ENCODE data around the gene COG7. TPM values are rescaled to one million over a fixed set of nuclear protein-coding genes. Genes with fewer than 3 reads are reported as not detected.
"Not testable (repeated sequence)": the region's sequence is repeated elsewhere in the genome, so short reads cannot be mapped to it uniquely, and the experiment has no call there.

COG7 gene
- total RNA-seq, 2 donors from 2014 or later: 9.0 to 11.2 TPM

DNA sequence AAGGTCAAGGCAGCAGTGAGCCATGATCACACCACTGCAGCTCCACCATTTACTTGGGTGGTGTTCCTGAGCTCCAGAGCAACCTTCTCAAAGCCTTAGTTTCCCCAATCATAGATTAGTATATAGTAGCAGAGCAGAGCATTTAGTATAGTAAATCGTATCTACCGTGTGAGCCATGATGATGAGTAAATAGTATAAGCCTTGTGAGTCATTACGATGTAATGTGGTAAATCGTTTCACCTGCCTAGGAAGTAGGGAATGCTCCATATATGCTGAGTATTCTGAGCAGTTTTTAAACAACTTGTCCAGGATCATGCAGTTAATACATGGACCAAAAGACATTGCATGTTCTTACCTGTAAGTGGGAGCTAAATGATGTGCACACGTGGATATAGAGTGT is 84.5 kb downstream of the COG7 start:
- DNase-seq (ENCODE audit: low spot score): no peak
- Histone ChIP-seq H3K27ac (no peak overlapping the region), H3K4me3 (no peak overlapping the region), H3K36me3 (no peaks in the 10 kb centered on the region), H3K4me1 (no peaks in the 10 kb centered on the region), H3K9me3 (no peaks in the 10 kb centered on the region), H3K27me3 (no peaks in the 10 kb centered on the region)
- TF ChIP-seq, protein P1, sequence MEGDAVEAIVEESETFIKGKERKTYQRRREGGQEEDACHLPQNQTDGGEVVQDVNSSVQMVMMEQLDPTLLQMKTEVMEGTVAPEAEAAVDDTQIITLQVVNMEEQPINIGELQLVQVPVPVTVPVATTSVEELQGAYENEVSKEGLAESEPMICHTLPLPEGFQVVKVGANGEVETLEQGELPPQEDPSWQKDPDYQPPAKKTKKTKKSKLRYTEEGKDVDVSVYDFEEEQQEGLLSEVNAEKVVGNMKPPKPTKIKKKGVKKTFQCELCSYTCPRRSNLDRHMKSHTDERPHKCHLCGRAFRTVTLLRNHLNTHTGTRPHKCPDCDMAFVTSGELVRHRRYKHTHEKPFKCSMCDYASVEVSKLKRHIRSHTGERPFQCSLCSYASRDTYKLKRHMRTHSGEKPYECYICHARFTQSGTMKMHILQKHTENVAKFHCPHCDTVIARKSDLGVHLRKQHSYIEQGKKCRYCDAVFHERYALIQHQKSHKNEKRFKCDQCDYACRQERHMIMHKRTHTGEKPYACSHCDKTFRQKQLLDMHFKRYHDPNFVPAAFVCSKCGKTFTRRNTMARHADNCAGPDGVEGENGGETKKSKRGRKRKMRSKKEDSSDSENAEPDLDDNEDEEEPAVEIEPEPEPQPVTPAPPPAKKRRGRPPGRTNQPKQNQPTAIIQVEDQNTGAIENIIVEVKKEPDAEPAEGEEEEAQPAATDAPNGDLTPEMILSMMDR (IDR thresholded peaks at IDR 0.05): no peak

DNA sequence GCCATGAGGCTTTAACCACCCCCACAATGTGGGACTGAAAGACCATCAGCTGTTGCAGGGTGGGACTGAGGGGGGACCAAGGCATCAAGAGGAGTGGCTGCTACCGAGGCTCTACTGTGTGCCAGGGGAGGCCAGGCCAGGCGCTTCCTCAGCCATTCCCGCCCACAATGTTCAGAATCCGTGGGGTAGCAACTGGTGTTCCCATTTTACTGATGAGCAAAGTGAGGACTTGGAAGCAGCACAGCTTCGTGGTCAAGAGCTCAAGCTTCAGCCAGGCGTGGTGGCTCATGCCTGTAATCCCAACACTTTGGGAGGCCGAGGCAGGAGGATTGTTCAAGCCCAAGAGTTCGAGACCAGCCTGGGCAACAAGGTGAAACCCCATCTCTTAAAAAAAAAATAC is 85.0 kb downstream of the COG7 start:
- DNase-seq (ENCODE audit: low spot score): no peak
- H3K27ac ChIP-seq: no peak overlapping the region
- no peak overlapping the region for H3K4me3 ChIP-seq
- TF ChIP-seq, protein P1 (IDR thresholded peaks at IDR 0.05): no peak
- H3K4me1 ChIP-seq: no peaks in the 10 kb centered on the region
- no peaks in the 10 kb centered on the region for H3K36me3 ChIP-seq
- no peaks in the 10 kb centered on the region for H3K27me3 ChIP-seq
- H3K9me3 ChIP-seq: no peaks in the 10 kb centered on the region

DNA sequence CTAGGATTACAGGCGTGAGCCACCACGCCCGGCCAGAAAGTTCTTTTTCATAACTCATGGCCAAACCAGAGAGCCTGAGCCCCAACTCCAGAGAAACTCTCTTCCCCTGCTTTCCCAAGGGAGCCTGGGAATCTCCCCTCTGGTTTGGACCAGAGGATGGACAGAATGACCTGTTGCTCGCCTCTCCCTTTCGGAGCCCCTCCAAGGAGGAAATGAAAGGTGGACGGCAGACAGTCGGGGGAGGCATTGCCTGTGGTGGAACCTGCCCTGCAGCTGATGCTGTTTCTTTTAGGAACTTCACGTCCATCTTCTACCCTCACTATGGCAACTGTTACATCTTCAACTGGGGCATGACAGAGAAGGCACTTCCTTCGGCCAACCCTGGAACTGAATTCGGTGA is 85.4 kb downstream of the COG7 start:
- H3K4me3 ChIP-seq: no peak overlapping the region
- H3K4me1 ChIP-seq: peaks cover 0 to 4% of the 10 kb centered on the region in 2 donors
- H3K36me3 ChIP-seq: no peaks in the 10 kb centered on the region
- no peaks in the 10 kb centered on the region for H3K27me3 ChIP-seq
- TF ChIP-seq, protein P1 (IDR thresholded peaks at IDR 0.05): no peak
- no peak overlapping the region for H3K27ac ChIP-seq
- DNase-seq (ENCODE audit: low spot score): no peak
- no peaks in the 10 kb centered on the region for H3K9me3 ChIP-seq

DNA sequence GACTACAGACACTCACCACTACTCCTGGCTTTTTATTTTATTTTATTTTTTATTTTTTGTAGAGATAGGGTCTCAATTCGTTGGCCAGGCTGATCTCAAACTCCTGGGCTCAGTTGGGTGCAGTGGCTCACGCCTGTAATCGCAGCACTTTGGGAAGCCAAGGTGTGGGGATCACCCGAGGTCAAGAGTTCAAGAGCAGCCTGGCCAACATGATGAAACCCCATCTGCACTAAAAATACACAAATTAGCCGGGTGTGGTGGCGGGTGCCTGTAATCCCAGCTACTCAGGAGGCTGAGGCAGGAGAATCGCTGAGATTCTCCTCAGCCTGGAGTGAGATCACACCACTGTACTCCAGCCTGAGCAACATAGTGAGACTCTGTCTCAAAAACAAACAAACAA is 86.6 kb downstream of the COG7 start:
- not testable (repeated sequence) for H3K27ac ChIP-seq; H3K4me1 ChIP-seq; H3K36me3 ChIP-seq; H3K27me3 ChIP-seq; H3K9me3 ChIP-seq; H3K4me3 ChIP-seq; DNase-seq (ENCODE audit: low spot score)

DNA sequence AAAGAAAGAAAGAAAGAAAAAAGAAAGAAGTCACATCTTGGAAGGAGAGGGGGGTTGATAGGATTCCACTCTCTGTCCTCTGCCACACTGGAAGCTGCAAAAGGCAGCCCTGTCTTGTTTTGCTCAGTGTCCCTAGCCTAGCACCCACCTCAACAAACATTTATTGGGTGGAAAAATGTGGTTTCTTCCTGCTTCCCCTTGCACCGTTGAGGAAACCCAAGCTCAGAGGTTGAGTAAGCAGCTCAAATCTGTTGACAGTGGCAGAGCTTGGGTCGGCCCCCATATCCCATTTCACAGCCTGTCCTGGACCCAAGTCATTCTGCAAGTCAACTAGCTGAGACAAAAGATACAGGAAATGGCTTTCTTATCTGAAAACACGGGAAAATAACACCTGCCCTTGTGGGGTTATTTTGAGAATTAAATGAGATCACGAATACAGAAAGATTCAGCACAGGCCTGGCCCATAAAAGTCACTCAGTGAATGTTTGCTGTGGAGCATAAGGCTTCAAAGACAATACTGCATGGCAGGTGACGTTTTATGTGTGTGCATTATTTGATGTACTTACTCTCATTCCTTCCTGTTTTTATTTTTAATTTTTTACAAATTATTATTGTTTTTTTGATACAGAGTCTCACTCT is 87.3 kb downstream of the COG7 start:
- Histone ChIP-seq H3K27ac (no peak overlapping the region), H3K9me3 (no peaks in the 10 kb centered on the region)
- DNase-seq (ENCODE audit: low spot score): no peak

DNA sequence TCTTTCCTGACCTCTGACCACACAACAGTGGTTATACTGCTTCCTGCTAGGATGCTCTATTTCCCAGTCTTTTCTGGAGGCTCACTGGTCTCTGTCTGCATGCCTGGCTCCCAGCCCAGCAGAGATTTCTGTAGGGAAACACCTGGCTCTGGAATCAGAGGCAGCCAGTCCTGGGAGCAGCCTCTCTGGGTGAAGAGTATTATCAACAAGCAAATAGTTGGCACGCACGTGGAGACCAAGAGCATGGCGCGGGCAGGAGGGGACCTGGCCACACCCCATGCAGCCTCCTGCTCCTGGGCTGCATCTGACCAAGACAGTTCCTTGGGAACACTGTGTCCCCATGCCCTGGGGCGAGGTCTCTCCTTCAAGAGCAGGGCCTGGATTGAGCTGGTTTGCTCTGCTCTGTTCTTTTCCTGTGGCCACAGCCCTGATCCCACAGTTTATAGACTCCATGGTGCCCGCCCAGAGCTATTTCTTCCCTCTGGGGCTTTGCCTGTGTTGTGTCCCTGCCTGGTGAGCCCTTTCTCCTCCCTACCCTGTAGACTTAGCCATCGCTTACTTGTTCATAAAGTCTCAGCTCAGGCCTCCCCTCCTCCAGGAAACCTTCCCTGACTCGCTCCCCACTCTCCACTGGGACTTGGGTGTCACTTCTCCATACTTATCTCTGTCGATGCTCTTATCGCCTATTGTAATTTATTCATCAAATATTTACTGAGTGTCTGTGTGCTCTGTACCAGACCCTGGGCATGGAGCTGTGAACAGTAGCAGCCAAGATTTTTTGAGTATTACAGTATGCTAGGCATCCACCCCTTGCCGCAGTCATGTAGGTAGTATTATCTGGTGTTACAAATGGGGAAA is 90.3 kb downstream of the COG7 start:
- Histone ChIP-seq H3K27ac (peak overlapping the region; percentile 12 to 48), H3K4me3 (no peak overlapping the region), H3K27me3 (no peaks in the 10 kb centered on the region), H3K4me1 (peaks cover 0 to 6% of the 10 kb centered on the region in 2 donors), H3K9me3 (no peaks in the 10 kb centered on the region), H3K36me3 (no peaks in the 10 kb centered on the region)
- no peak for DNase-seq (ENCODE audit: low spot score)
- TF ChIP-seq, protein P1 (IDR thresholded peaks at IDR 0.05): no peak

More for the DNA sequence above, 87.3 kb downstream of the COG7 start:
- Histone ChIP-seq H3K4me1 (peaks cover 0 to 6% of the 10 kb centered on the region in 2 donors), H3K4me3 (no peak overlapping the region), H3K27me3 (no peaks in the 10 kb centered on the region), H3K36me3 (no peaks in the 10 kb centered on the region)
- TF ChIP-seq, protein P1 (IDR thresholded peaks at IDR 0.05): no peak
